Choroid plexus epithelial cell (primary cell): ENCODE measurements around the gene CLEC2L.

Experiments used
- DNase-seq: peaks from one replicate; pipeline ENCODE4 v3.0.0-alpha.2; 2010; ENCODE audit warnings: low read depth
- H3K4me3 ChIP-seq: 2 replicates; pipeline ENCODE4 v1.5.1; 2011; ENCODE audit warnings: low read depth, mild to moderate bottlenecking, control low read depth, low read length, moderate library complexity
- CTCF ChIP-seq: conservative IDR thresholded peaks from 2 replicates; pipeline ENCODE4 v1.5.1; 2011; ENCODE audit warnings: low read depth, mild to moderate bottlenecking, control low read depth, inconsistent platforms, low read length, moderate library complexity

CLEC2L gene

GRCh38 chr7:139583826-139584553 is 60.5 kb downstream of the CLEC2L start:
- DNase-seq, result no peak
- H3K4me3 ChIP-seq, result no peak overlapping the region
- no peak for TF ChIP-seq CTCF

GRCh38 chr7:139585042-139585441 is 61.6 kb downstream of the CLEC2L start:
- DNase-seq, result no peak
- no peak for TF ChIP-seq CTCF
- no peak overlapping the region for H3K4me3 ChIP-seq

DNA sequence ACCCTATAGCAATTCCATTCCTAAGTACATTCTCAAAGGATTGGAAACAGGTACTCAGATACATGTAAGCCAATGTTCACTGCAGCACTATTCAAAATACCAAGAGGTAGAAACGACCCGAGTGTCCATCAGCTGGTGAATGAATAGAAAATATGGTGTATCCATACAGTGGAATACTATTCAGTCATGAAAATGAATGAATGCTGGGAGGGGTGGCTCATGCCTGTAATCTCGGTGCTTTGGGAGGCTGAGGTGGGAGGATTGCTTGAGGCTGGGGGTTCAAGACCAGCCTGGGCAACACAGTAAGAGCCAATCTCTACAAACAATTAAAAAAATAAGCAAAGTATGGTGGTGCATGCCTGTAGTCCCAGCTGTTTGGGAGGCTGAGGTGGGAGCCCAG is 62.8 kb downstream of the CLEC2L start:
- no peak overlapping the region for H3K4me3 ChIP-seq
- TF ChIP-seq CTCF, result no peak
- DNase-seq, result no peak

- no peak overlapping the region for H3K4me3 ChIP-seq
- DNase-seq, result no peak
- no peak for TF ChIP-seq CTCF
Observed at GRCh38 chr7:139587535-139587934, 64.0 kb downstream of the CLEC2L start.

DNA sequence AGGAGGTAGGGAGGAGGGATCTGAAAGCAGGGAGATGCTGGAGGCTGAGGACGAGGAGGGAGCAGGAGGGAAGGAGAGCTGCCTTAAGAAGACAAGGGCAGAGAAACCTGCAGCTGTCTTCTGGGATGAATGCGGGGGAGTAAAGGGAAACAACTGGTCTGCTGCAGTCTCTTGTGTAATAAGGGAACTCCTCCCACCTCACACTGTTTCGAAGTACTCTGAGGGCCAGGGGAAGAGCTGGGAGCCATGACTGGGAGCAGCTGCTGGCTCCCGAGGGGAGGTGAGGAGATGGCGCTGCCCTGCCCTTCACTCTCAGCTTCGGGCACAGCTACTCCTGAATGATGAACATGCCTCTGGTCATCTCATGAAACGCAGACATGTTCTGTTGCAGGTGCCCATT is 65.1 kb downstream of the CLEC2L start:
- no peak for TF ChIP-seq CTCF
- H3K4me3 ChIP-seq, result no peak overlapping the region
- DNase-seq, result peak; percentile 92

DNA sequence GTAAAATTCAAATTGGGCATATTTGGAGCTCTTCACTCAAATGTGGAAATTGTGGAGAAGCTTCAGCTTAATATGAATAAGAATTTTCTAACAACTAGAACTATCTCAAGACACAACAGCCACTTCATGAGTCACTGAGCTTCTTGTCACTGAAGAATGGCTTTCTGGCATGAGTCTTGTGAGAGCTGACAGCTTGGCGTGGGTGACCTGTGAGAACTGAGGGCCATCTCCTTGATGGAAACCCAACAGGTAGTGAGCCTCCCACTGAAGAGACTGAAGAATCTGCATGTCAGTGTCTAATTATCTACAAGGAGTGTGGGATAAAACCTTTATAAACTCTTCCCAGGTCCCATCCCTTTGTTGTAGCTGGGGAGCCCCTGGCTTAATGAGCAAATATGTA is 66.0 kb downstream of the CLEC2L start:
- DNase-seq, result no peak
- H3K4me3 ChIP-seq, result no peak overlapping the region
- no peak for TF ChIP-seq CTCF

GRCh38 chr7:139591550-139592195 is 68.2 kb downstream of the CLEC2L start:
- TF ChIP-seq CTCF, result no peak
- no peak for DNase-seq
- no peak overlapping the region for H3K4me3 ChIP-seq
